ENCODE data around the gene CPZ. TPM values are rescaled to one million over a fixed set of nuclear protein-coding genes. Genes with fewer than 3 reads are reported as not detected.

Gene CPZ
- total RNA-seq, 1 donor from 2014 or later, result not detected

DNA sequence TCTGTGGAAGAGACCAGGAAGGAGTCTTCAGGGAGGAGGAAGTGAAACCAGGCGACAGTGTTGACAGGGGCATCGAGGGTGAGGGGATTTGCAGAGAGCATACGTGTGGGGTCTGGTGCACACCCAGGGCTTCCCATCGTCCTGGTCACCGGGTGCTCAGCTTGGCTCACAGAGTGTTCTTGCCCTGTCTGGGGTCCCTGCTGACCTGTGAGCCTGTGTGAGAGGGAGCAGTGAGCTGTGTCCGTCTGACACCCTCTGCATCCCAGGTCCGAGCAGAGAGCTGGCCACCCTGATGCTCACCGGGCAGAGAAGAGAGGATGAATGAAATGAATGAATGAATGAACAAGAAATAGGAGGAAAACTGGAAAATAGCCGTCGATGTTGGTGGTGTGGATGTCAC lies 46.5 kb downstream of the CPZ start:
- Mint-ChIP-seq H3K4me3 (ENCODE audit: low read depth) (no peak overlapping the region), H3K4me1 (ENCODE audit: low read depth) (no peaks in the 10 kb centered on the region), H3K9me3 (no peaks in the 10 kb centered on the region), H3K27me3 (ENCODE audit: low read depth) (no peaks in the 10 kb centered on the region), H3K27ac (no peak overlapping the region), H3K36me3 (ENCODE audit: low read depth) (no peaks in the 10 kb centered on the region)
- DNase-seq (ENCODE audit: low spot score), result no peak
- intact Hi-C loops (cut with micrococcal nuclease), result no loop called here

DNA sequence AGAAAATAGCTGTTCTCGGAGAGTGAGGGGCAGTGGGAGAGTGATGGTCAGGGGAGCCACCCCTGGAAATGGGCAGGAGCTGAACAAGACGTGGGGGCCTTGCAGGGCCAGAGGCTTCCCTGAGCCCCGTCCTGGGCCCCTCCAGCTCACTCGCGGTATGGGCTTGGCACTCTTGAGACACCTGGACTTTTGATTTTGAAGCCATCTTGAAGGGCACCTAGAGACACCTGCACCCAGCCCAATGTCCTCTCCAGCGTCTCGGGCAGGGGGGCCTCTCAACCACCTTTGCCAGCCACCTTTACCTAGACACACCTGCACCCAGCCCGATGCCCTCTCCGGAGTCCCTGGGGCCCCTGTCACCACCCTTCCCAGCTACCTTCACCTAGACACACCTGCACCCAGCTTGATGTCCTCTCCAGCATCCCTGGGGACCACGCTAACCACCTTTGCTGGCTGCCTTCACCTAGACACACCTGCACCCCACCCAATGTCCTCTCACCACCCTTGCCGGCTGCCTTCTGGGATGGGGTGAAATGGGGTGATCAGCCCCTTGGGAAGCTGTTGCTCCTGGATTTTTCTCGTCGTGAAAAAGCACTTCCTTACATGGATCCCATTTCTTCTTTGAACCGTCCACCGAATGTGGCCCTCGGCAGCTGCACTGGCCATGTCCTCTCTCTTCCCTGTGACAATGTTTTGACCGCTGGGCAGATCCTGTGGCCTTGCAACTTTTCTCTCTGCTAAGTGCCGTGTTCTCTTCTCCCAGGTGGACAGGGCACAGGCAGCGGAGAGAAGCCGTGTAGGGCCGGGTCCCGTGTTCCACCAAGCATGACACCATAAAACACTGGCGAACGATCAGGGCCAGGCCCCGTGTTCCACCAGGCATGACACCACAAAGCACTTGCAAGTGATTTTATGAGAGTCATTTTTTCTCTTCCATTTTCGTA lies 47.5 kb downstream of the CPZ start:
- no peaks in the 10 kb centered on the region for H3K4me1 Mint-ChIP-seq (ENCODE audit: low read depth)
- H3K27ac Mint-ChIP-seq, result no peak overlapping the region
- no peak for DNase-seq (ENCODE audit: low spot score)
- H3K4me3 Mint-ChIP-seq (ENCODE audit: low read depth), result no peak overlapping the region
- no peaks in the 10 kb centered on the region for H3K9me3 Mint-ChIP-seq
- no peaks in the 10 kb centered on the region for H3K36me3 Mint-ChIP-seq (ENCODE audit: low read depth)
- H3K27me3 Mint-ChIP-seq (ENCODE audit: low read depth), result no peaks in the 10 kb centered on the region
- intact Hi-C loops (cut with micrococcal nuclease), result no loop called here

DNA sequence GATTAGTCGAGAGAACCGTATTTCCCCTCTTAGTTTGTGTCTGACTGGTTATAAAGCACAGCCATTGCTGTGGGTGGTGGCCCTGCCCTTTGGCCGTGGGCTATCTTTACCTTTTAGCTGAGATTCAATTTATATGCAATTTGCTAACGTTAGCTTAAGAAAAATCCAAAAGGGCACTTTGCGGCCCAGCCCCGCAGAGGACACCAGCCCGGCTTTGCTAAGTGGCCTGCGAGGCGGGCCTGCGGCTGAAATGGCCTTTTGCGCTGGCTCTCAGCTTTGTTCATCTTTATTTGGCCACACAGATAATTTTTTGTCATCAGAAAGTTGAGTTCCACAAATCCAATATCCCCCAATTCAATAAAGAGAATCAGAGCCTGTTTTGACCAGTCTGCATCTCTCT lies 48.3 kb downstream of the CPZ start:
- Mint-ChIP-seq H3K27me3 (ENCODE audit: low read depth) (no peaks in the 10 kb centered on the region), H3K36me3 (ENCODE audit: low read depth) (no peaks in the 10 kb centered on the region), H3K4me3 (ENCODE audit: low read depth) (no peak overlapping the region), H3K27ac (no peak overlapping the region), H3K4me1 (ENCODE audit: low read depth) (no peaks in the 10 kb centered on the region), H3K9me3 (no peaks in the 10 kb centered on the region)
- DNase-seq (ENCODE audit: low spot score), result no peak
- intact Hi-C loops (cut with micrococcal nuclease), result no loop called here

DNA sequence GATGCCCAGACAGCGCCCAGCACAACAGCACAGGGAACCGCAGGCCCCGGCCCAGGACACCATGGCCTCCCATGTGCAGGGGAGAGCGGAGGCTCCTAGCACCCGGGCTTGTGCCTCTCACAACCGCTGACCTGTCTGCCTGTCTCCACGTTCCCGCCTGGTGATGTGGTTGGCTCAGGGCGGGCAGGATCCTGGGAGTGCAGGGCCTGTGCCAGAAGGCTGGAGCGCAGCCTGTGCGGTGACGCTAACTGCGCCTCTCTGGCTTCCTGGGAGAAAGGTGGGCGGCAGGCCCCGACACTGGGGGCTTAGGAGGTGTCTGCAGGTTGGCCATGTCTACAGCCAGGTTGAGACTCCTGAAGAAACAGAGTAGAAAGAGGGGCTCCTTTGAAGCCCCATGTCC lies 48.7 kb downstream of the CPZ start:
- Mint-ChIP-seq H3K27me3 (ENCODE audit: low read depth) (no peaks in the 10 kb centered on the region), H3K4me3 (ENCODE audit: low read depth) (no peak overlapping the region), H3K9me3 (no peaks in the 10 kb centered on the region), H3K27ac (no peak overlapping the region), H3K4me1 (ENCODE audit: low read depth) (no peaks in the 10 kb centered on the region), H3K36me3 (ENCODE audit: low read depth) (no peaks in the 10 kb centered on the region)
- DNase-seq (ENCODE audit: low spot score), result no peak
- intact Hi-C loops (cut with micrococcal nuclease), result no loop called here

DNA sequence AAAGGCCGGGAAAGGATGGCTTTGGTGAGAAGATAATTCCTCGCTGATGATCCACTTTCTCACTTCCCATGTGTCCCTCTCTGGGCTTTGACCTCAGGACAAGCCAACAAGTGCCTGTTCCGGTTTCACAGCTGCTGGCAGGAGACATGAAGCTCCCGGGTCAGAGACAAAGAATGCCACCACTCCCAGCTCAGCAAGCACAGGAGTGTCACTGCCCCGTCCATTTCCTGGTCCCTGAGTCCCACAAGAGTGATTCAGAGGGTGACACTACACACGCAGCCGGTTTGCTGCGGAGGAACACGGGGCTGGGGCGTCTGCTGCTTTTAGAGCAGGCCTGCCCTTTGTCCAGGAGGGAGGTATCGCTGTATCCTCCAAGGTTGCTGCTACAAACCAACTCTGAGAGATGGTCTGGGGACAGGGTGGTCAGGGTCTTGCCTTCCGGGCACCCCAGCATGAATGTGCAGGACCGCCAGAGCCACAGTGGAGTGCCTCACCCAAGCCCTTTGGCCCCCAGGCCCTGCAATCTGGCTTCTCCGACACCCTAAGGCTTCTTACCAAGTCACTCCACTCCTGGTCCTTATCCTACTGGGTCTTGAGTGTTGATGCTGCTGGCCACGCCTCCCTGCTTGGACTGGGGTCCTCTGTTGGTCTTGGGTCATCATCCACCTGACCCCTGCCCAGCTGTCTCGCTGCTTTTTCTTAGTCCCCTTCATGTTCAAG lies 49.5 kb downstream of the CPZ start:
- intact Hi-C loops (cut with micrococcal nuclease), result no loop called here
- Mint-ChIP-seq H3K27ac (no peak overlapping the region), H3K9me3 (no peaks in the 10 kb centered on the region), H3K4me3 (ENCODE audit: low read depth) (no peak overlapping the region), H3K4me1 (ENCODE audit: low read depth) (no peaks in the 10 kb centered on the region), H3K36me3 (ENCODE audit: low read depth) (no peaks in the 10 kb centered on the region), H3K27me3 (ENCODE audit: low read depth) (no peaks in the 10 kb centered on the region)
- no peak for DNase-seq (ENCODE audit: low spot score)

DNA sequence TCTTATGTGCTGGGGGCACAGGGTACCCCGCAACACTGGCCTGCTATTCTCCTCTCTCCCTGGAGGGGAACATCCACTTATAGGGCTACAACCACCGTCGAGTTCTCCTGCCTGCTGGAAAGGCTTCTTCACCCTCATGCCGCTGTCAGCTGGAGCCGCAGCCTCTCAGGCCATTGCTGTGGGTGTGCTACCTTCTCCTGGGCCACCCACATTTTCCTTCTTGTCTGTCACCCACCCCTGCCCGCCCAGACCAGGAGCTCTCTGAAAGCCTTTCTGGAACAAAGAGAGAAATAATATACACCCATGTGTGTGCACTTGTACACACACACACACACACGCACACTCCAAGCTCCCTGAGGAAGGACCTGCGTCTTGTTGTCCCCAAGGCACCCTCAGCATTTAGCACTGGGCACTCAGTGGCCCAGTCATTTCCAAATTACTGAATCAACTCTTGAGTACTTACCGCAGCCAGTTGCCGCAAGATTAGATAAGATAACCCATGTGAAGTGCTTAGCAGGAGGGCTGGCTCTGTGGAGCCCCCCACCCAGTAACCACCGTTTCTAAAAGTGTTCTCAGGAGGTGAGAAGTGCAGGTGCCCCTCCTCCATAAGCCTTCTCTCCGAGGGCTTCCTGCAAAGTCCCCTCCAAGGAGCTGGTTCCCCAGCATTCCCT lies 50.2 kb downstream of the CPZ start:
- intact Hi-C loops (cut with micrococcal nuclease), result no loop called here

DNA sequence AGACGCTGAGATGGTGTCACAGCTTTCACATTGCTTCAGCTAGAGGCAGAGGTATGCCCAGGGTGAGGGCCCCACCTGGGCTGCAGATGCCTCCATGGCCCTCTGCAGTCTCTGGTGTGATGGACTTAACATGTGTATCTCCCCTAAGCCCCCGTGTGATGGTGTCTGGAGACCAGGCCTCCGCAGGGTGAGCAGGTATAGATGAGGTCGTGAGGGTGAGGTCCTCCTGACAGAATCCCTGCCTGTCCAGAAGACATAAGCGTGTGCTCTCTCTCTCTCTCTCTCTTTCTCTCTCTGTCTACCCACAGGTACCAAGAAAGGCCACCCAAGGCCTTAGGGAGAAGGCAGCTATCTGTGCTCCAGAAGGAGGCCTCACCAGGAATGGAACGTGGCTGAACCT lies 50.9 kb downstream of the CPZ start:
- DNase-seq (ENCODE audit: low spot score), result no peak
- H3K4me1 Mint-ChIP-seq (ENCODE audit: low read depth), result no peaks in the 10 kb centered on the region
- H3K4me3 Mint-ChIP-seq (ENCODE audit: low read depth), result no peak overlapping the region
- no peaks in the 10 kb centered on the region for H3K9me3 Mint-ChIP-seq
- intact Hi-C loops (cut with micrococcal nuclease), result no loop called here
- no peaks in the 10 kb centered on the region for H3K36me3 Mint-ChIP-seq (ENCODE audit: low read depth)
- no peak overlapping the region for H3K27ac Mint-ChIP-seq
- no peaks in the 10 kb centered on the region for H3K27me3 Mint-ChIP-seq (ENCODE audit: low read depth)

More for the DNA sequence above, 50.2 kb downstream of the CPZ start:
- Mint-ChIP-seq H3K36me3 (ENCODE audit: low read depth) (no peaks in the 10 kb centered on the region), H3K4me3 (ENCODE audit: low read depth) (no peak overlapping the region), H3K27me3 (ENCODE audit: low read depth) (no peaks in the 10 kb centered on the region), H3K27ac (no peak overlapping the region), H3K9me3 (no peaks in the 10 kb centered on the region), H3K4me1 (ENCODE audit: low read depth) (no peaks in the 10 kb centered on the region)
- no peak for DNase-seq (ENCODE audit: low spot score)

DNA sequence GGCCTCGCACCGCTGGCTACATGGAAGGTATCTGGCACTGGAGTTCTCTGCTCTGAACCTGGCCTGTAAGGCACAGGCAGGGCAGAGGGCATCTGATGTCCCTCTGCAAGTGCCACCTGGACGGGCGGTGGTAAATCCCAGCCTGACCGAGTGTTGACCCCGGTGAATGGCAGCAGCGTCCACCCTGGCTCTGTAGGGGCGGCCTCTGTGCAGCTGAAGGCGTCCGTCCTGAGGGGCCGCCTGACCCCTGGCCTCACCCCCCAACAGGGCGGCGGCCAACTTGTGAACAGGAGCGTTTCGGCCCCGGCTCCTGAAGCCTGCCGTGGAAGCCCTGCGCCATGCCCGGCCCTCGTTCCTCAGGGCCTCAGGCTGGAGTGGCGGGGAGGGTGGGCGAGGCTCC lies 51.4 kb downstream of the CPZ start:
- no peak for DNase-seq (ENCODE audit: low spot score)
- Mint-ChIP-seq H3K27me3 (ENCODE audit: low read depth) (no peaks in the 10 kb centered on the region), H3K4me1 (ENCODE audit: low read depth) (no peaks in the 10 kb centered on the region), H3K9me3 (no peaks in the 10 kb centered on the region), H3K27ac (no peak overlapping the region), H3K36me3 (ENCODE audit: low read depth) (no peaks in the 10 kb centered on the region), H3K4me3 (ENCODE audit: low read depth) (no peak overlapping the region)
- intact Hi-C loops (cut with micrococcal nuclease), result no loop called here

DNA sequence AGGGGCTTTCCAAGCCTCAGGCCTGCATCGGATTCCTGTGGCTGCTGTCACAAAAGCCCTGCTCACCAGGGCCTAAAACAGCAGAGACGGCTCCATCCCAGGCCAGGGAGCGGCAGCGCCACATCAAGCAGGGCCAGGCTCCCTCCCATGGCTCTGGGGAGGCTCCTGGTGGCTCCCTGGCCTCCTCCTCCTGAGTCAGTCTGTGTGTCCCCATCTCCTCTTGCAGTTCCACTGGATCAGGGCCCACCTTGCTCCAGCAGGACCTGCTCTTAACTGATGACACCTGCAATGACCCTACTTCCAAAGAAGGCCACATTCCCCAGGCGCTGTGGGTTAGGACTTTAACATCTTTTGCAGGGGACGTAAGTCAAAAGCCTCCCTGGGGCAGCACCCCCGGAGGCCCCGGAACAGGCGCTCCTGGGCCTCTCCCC lies 51.9 kb downstream of the CPZ start:
- Mint-ChIP-seq H3K27ac (no peak overlapping the region), H3K4me3 (ENCODE audit: low read depth) (no peak overlapping the region), H3K9me3 (no peaks in the 10 kb centered on the region), H3K36me3 (ENCODE audit: low read depth) (no peaks in the 10 kb centered on the region), H3K27me3 (ENCODE audit: low read depth) (no peaks in the 10 kb centered on the region), H3K4me1 (ENCODE audit: low read depth) (no peaks in the 10 kb centered on the region)
- intact Hi-C loops (cut with micrococcal nuclease), result no loop called here
- no peak for DNase-seq (ENCODE audit: low spot score)

DNA sequence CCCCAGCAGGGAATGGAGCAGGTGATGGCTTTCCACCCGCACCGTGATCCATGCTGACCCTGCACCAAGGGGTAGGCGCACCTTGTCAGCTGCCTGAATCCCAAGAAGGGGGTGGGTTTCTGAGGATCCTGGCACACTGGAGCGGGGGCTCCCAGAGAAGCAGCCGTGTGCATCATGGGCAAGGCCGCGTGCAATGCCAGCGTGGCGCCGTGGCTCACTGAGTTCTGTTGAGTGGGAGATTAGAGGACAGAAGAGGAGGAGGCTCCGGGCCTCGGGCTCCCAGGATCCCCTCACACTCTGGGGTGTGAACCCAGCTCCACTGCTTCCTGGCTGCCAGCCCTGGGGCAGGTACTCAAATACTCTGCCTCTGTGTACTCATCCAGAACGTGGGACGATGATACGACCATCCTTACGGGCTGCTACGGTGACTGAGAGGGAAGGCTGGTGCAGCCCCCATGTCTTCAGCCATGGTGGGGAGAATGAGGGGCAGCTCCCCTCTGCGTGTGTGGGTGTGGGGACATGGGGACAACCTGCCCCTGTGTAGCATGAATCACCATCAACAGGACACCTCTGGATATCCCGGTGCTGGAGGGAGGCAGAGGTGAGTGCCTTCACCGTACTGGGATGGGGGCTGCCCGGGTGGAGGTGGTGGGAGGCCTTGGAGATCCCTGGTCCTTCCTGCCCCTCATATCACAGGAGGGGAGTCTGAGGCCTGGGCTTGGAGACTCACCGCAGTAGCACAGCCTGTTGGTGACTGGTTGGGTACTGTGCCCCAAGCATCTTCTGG lies 52.6 kb downstream of the CPZ start:
- no peaks in the 10 kb centered on the region for H3K9me3 Mint-ChIP-seq
- H3K27me3 Mint-ChIP-seq (ENCODE audit: low read depth), result no peaks in the 10 kb centered on the region
- no peak overlapping the region for H3K27ac Mint-ChIP-seq
- H3K4me3 Mint-ChIP-seq (ENCODE audit: low read depth), result no peak overlapping the region
- DNase-seq (ENCODE audit: low spot score), result no peak
- H3K36me3 Mint-ChIP-seq (ENCODE audit: low read depth), result no peaks in the 10 kb centered on the region
- no peaks in the 10 kb centered on the region for H3K4me1 Mint-ChIP-seq (ENCODE audit: low read depth)
- intact Hi-C loops (cut with micrococcal nuclease), result no loop called here

DNA sequence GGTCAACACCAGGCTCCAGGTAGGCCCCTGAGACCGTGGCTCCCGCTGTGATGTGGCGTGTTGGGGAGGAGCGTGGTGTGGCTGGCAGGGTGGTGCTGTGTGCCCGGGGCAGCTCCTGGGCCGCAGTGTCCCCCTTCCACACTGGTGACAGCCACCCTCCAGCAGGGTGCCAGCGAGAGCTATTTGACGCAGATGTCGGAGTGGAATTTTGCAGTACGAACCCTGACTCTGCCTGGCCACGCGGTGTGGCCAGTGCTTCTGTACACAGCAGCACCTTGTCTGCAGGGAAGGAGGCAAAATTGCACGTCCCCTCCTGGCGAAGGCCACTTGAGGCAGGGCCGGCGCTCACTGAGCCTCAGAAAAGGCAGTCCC lies 53.2 kb downstream of the CPZ start:
- DNase-seq (ENCODE audit: low spot score), result no peak
- H3K4me3 Mint-ChIP-seq (ENCODE audit: low read depth), result no peak overlapping the region
- H3K27ac Mint-ChIP-seq, result no peak overlapping the region
- no peaks in the 10 kb centered on the region for H3K36me3 Mint-ChIP-seq (ENCODE audit: low read depth)
- H3K9me3 Mint-ChIP-seq, result no peaks in the 10 kb centered on the region
- no peaks in the 10 kb centered on the region for H3K4me1 Mint-ChIP-seq (ENCODE audit: low read depth)
- intact Hi-C loops (cut with micrococcal nuclease), result no loop called here
- no peaks in the 10 kb centered on the region for H3K27me3 Mint-ChIP-seq (ENCODE audit: low read depth)

DNA sequence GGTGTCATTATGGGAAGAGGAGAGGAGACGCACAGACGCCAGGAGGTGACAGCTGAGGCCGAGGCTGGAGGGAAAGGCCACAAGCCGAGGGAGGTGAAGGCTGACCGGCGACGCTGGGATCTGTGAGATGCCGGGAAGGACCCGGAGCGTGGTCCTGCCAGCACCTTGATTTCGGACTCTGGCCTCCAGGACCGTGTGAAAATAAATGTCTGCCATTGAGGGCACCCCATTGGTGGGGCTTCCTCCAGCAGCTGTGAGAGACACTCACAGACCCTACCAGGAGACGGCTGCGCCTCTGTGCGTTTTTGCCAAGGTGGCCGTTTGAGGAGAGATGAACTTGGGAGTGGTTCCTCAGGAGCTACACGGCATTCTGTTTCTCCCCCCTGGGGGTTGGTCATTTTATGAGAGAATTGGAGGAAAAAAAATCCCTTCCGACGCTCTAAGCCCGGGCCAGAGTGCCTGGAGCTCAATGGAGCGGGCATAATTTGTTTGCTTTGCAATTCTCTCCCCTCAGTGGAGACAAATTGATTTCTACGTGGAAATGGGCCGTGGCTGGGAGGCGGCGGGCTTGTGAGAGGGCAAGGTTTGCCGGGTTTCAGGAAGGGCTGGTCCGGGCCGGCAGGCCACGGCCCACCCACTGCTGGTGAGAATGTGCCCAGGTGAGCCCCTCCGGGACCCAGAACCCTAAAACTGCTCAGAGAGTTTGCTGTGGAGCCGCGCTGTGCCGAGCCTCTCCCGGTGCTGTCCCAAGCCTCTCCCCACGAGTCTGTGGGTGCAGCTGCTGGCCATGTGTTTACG lies 53.9 kb downstream of the CPZ start:
- intact Hi-C loops (cut with micrococcal nuclease), result no loop called here
- DNase-seq (ENCODE audit: low spot score), result peak; percentile 1
- no peaks in the 10 kb centered on the region for H3K4me1 Mint-ChIP-seq (ENCODE audit: low read depth)
- no peak overlapping the region for H3K27ac Mint-ChIP-seq
- no peaks in the 10 kb centered on the region for H3K36me3 Mint-ChIP-seq (ENCODE audit: low read depth)
- H3K27me3 Mint-ChIP-seq (ENCODE audit: low read depth), result no peaks in the 10 kb centered on the region
- H3K9me3 Mint-ChIP-seq, result no peaks in the 10 kb centered on the region
- no peak overlapping the region for H3K4me3 Mint-ChIP-seq (ENCODE audit: low read depth)

Data from activated T-helper 2 cell treated with anti-CD3 and anti-CD28 coated beads, Interferon-gamma antibody, Interleukin-2, Interleukin-4, amounts not matched to agents 10 μg/mL and 5 μg/mL and 100 μg/mL, durations not matched to agents 14 hours and 24 hours and 36 hours (primary cell).